Daoy (cell line): ENCODE measurements around the gene PTOV1. TPM values are rescaled to one million over a fixed set of nuclear protein-coding genes. Genes with fewer than 3 reads are reported as not detected.

ENCODE experiments used
- DNase-seq: peaks from one replicate; pipeline ENCODE4 v3.0.0-alpha.2; 2015; ENCODE audit warnings: low read depth
- total RNA-seq: library from RNA; depleted of rRNA; stranded (reverse); fragments of >200 nt; shearing (Covaris generic); gene quantifications from 2 replicates; pipeline ENCODE4 v1.2.3, GENCODE V29; 2014

Gene PTOV1
- total RNA-seq, 1 experiment from 2014 or later = 67.8 TPM

GRCh38 chr19:49889038-49889686 is 38.2 kb downstream of the PTOV1 start:
- no peak for DNase-seq

GRCh38 chr19:49889687-49890348 is 38.9 kb downstream of the PTOV1 start:
- no peak for DNase-seq

- no peak for DNase-seq
Measured at GRCh38 chr19:49890349-49891311, 39.7 kb downstream of the PTOV1 start.

- DNase-seq = no peak
Measured at GRCh38 chr19:49891393-49891792, 40.4 kb downstream of the PTOV1 start.

- no peak for DNase-seq
Measured at GRCh38 chr19:49892716-49893115, 41.8 kb downstream of the PTOV1 start.

GRCh38 chr19:49894011-49894664 is 43.2 kb downstream of the PTOV1 start:
- DNase-seq = no peak

GRCh38 chr19:49894879-49895565 is 44.1 kb downstream of the PTOV1 start:
- DNase-seq = peak; percentile 44

- peak; percentile 37 for DNase-seq
Measured at GRCh38 chr19:49895566-49896297, 44.8 kb downstream of the PTOV1 start.

- DNase-seq = peak; percentile 86
Measured at GRCh38 chr19:49896863-49897621, 46.1 kb downstream of the PTOV1 start, which contains the start of gene IL4I1. TSS of gene IL4I1 (minus strand) at chr19:49896887. CDS start at chr19:49896160, 727 bp downstream.

- DNase-seq = no peak
Measured at GRCh38 chr19:49904136-49904535, 53.2 kb downstream of the PTOV1 start.

GRCh38 chr19:49906879-49907564 is 56.1 kb downstream of the PTOV1 start:
- DNase-seq = no peak

GRCh38 chr19:49907745-49908446 is 56.9 kb downstream of the PTOV1 start:
- DNase-seq = no peak

- no peak for DNase-seq
Measured at GRCh38 chr19:49908480-49909420, 57.8 kb downstream of the PTOV1 start.

GRCh38 chr19:49910179-49910578 is 59.2 kb downstream of the PTOV1 start:
- no peak for DNase-seq
